Fibroblast of the aortic adventitia (primary cell): ENCODE measurements around the gene COA8. TPM values are rescaled to one million over a fixed set of nuclear protein-coding genes. Genes with fewer than 3 reads are reported as not detected.
A peak's percentile ranks its signal among the peaks of the same experiment; 100 is the strongest.

ENCODE experiments used
- DNase-seq: peaks from one replicate; pipeline ENCODE4 v3.0.0-alpha.2; 2010; ENCODE audit warnings: low read depth
- H3K4me3 ChIP-seq: 2 replicates; pipeline ENCODE4 v1.5.1; 2011; ENCODE audit warnings: low read depth, mild to moderate bottlenecking, control low read depth, low read length, moderate library complexity
- CTCF ChIP-seq: IDR thresholded peaks from 2 replicates; pipeline ENCODE4 v1.5.1; 2011; ENCODE audit warnings: mild to moderate bottlenecking, low read length, control low read depth, inconsistent platforms; ENCODE audit not compliant: insufficient read depth
- total RNA-seq: library from RNA; depleted of rRNA; stranded (reverse); fragments of >200 nt; gene quantifications from 2 replicates; pipeline ENCODE4 v1.2.3, GENCODE V29; 2012; ENCODE audit warnings: low replicate concordance

Gene COA8
- total RNA-seq, 1 donor = 23.6 TPM

GRCh38 chr14:103526914-103527248 lies 35.9 kb upstream of the COA8 start:
- DNase-seq = no peak
- no peak overlapping the region for H3K4me3 ChIP-seq
- TF ChIP-seq CTCF = no peak

GRCh38 chr14:103527408-103528145 lies 35.2 kb upstream of the COA8 start:
- DNase-seq = peak; percentile 34
- no peak overlapping the region for H3K4me3 ChIP-seq
- no peak for TF ChIP-seq CTCF

- peak overlapping the region; percentile 63 for H3K4me3 ChIP-seq
- peak; percentile 27 for DNase-seq
- no peak for TF ChIP-seq CTCF
Observed at GRCh38 chr14:103528146-103528586, 34.6 kb upstream of the COA8 start.

GRCh38 chr14:103528587-103529382 lies 34.0 kb upstream of the COA8 start, which contains the start of gene TRMT61A:
Gene TRMT61A, plus strand, starts transcription at chr14:103529196. Its CDS starts 783 bp downstream, at chr14:103529979.
- peak; percentile 94 for DNase-seq
- no peak for TF ChIP-seq CTCF
- H3K4me3 ChIP-seq = peak within 1 kb of the TSS; percentile 96

GRCh38 chr14:103529383-103530365 lies 33.1 kb upstream of the COA8 start:
- TF ChIP-seq CTCF = no peak
- no peak for DNase-seq
- peak overlapping the region; percentile 96 for H3K4me3 ChIP-seq

- DNase-seq = no peak
- no peak for TF ChIP-seq CTCF
- H3K4me3 ChIP-seq = peak overlapping the region; percentile 96
Observed at GRCh38 chr14:103530390-103530789, 32.4 kb upstream of the COA8 start.
